ENCODE measurements around the gene KANSL2. TPM values are rescaled to one million over a fixed set of nuclear protein-coding genes. Genes with fewer than 3 reads are reported as not detected.
A peak's percentile ranks its signal among the peaks of the same experiment; 100 is the strongest.

KANSL2 gene
- total and polyA plus RNA-seq, 2 donors (not counting 1 experiment from before 2014, with no cell fraction given), result 47.3 to 64.6 TPM

- Histone ChIP-seq H3K79me2 (ENCODE audit: control insufficient read depth, insufficient read depth, low read length) (peaks cover 82% of the 10 kb centered on the region), H3K27ac (ENCODE audit: low read length in 2 of 2) (peak overlapping the region in 1 of 2 donors; percentile 48), H3K27me3 (replicated peaks in 1 of 4; ENCODE audit: control extremely low read depth in 1 of 4, control insufficient read depth in 3 of 4, insufficient read depth in 4 of 4, low read length in 3 of 4) (no peaks in the 10 kb centered on the region), H3K9ac (ENCODE audit: low read length) (no peak overlapping the region), H2AFZ (ENCODE audit: insufficient read depth, low read depth, low read length, poor library complexity, severe bottlenecking) (no peak overlapping the region), H3K4me1 (ENCODE audit: control insufficient read depth in 2 of 2, insufficient read depth in 2 of 2, low read length in 2 of 2) (peaks cover 28 to 41% of the 10 kb centered on the region in 2 donors), H3K9me3 (ENCODE audit: control extremely low read depth in 1 of 3, control insufficient read depth in 2 of 3, insufficient read depth in 1 of 3, low read length in 2 of 3) (no peaks in the 10 kb centered on the region), H3K4me2 (replicated peaks; ENCODE audit: low read depth, low read length, poor library complexity, severe bottlenecking) (peak overlapping the region; percentile 34), H4K20me1 (ENCODE audit: control insufficient read depth, insufficient read depth, low read length, poor library complexity, severe bottlenecking) (peaks cover 42% of the 10 kb centered on the region), H3K4me3 (ENCODE audit: control extremely low read depth in 1 of 5, extremely low read depth in 1 of 5, insufficient read depth in 1 of 5, low read depth in 2 of 5, low read length in 4 of 5) (no peak overlapping the region), H3K36me3 (replicated peaks in 1 of 2; ENCODE audit: control extremely low read depth in 1 of 2, control insufficient read depth in 1 of 2, extremely low read depth in 1 of 2, insufficient read depth in 2 of 2, low read length in 1 of 2) (peaks cover 9 to 48% of the 10 kb centered on the region in 2 experiments)
- peak overlapping the region; percentile 45 for H3K4me3 Mint-ChIP-seq
- ChIA-PET POLR2A (no interaction called here), CTCF (no interaction called here)
- H3K9me3 Mint-ChIP-seq (ENCODE audit: insufficient read depth), result no peaks in the 10 kb centered on the region
- peaks cover 47% of the 10 kb centered on the region for H3K4me1 Mint-ChIP-seq
- TF ChIP-seq EZH2 (IDR thresholded peaks at IDR 0.05; ENCODE audit: borderline replicate concordance, insufficient read depth, low read depth, low read length, poor library complexity, severe bottlenecking), result no peak
- TF ChIP-seq, protein P1, sequence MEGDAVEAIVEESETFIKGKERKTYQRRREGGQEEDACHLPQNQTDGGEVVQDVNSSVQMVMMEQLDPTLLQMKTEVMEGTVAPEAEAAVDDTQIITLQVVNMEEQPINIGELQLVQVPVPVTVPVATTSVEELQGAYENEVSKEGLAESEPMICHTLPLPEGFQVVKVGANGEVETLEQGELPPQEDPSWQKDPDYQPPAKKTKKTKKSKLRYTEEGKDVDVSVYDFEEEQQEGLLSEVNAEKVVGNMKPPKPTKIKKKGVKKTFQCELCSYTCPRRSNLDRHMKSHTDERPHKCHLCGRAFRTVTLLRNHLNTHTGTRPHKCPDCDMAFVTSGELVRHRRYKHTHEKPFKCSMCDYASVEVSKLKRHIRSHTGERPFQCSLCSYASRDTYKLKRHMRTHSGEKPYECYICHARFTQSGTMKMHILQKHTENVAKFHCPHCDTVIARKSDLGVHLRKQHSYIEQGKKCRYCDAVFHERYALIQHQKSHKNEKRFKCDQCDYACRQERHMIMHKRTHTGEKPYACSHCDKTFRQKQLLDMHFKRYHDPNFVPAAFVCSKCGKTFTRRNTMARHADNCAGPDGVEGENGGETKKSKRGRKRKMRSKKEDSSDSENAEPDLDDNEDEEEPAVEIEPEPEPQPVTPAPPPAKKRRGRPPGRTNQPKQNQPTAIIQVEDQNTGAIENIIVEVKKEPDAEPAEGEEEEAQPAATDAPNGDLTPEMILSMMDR (IDR thresholded peaks at IDR 0.05), result no peak
- no peak overlapping the region for H3K27ac Mint-ChIP-seq
- H3K27me3 Mint-ChIP-seq, result no peaks in the 10 kb centered on the region
- intact Hi-C loops (cut with micrococcal nuclease), result no loop called here
- no peak for DNase-seq
- no peak for ATAC-seq (ENCODE audit: low read depth)
- 68% methylated on average over 3 of the region's 3 CpGs for WGBS (ENCODE audit: insufficient coverage)
These were observed 3.4 kb downstream of the KANSL2 start for GRCh38 chr12:48678551-48679185.

DNA sequence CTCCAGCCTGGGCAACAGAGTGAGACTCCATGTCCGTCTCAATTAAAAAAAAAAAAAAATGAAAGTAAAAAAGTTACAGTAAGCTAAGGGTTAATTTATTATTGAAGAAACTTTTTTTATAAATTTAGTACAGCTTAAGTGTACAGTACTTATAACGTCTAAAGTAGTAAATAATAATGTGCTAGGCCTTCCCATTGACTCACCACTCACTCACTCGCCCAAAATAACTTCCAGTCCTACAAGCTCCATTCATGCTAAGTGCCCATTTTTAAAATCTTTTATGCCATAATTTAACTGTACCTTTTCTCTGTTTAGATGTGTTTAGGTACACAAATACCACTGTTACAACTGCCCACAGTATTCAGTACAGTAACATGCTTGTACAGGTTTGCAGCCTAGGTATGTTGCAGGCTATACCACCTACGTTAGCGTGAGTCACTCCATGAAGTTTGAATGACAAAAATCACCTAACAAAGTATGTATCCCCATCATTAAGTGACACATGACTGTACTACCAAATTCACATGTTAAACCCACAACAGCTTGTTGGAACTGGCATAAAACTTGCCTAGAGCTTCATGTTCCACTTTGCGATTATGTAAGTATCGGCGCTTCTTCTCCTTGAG is 10.7 kb downstream of the KANSL2 start:
- 100% methylated on average over 5 of the region's 8 CpGs for WGBS (ENCODE audit: insufficient coverage)
- ChIA-PET POLR2A (no interaction called here), CTCF (no interaction called here)
- Histone ChIP-seq H3K4me1 (ENCODE audit: control insufficient read depth in 2 of 2, insufficient read depth in 2 of 2, low read length in 2 of 2) (no peaks in the 10 kb centered on the region), H2AFZ (ENCODE audit: insufficient read depth, low read depth, low read length, poor library complexity, severe bottlenecking) (no peak overlapping the region), H3K9ac (ENCODE audit: low read length) (no peak overlapping the region), H3K9me3 (ENCODE audit: control extremely low read depth in 1 of 3, control insufficient read depth in 2 of 3, insufficient read depth in 1 of 3, low read length in 2 of 3) (no peaks in the 10 kb centered on the region), H3K27me3 (replicated peaks in 1 of 4; ENCODE audit: control extremely low read depth in 1 of 4, control insufficient read depth in 3 of 4, insufficient read depth in 4 of 4, low read length in 3 of 4) (no peaks in the 10 kb centered on the region), H3K4me2 (replicated peaks; ENCODE audit: low read depth, low read length, poor library complexity, severe bottlenecking) (no peak overlapping the region), H3K79me2 (ENCODE audit: control insufficient read depth, insufficient read depth, low read length) (peaks cover 53% of the 10 kb centered on the region), H3K4me3 (ENCODE audit: control extremely low read depth in 1 of 5, extremely low read depth in 1 of 5, insufficient read depth in 1 of 5, low read depth in 2 of 5, low read length in 4 of 5) (no peak overlapping the region), H4K20me1 (ENCODE audit: control insufficient read depth, insufficient read depth, low read length, poor library complexity, severe bottlenecking) (peaks cover 37% of the 10 kb centered on the region), H3K27ac (ENCODE audit: low read length in 2 of 2) (no peak overlapping the region), H3K36me3 (replicated peaks in 1 of 2; ENCODE audit: control extremely low read depth in 1 of 2, control insufficient read depth in 1 of 2, extremely low read depth in 1 of 2, insufficient read depth in 2 of 2, low read length in 1 of 2) (peaks cover 3 to 80% of the 10 kb centered on the region in 2 experiments)
- ATAC-seq (ENCODE audit: low read depth) (no peak), DNase-seq (no peak)
- intact Hi-C loops (cut with micrococcal nuclease), result no loop called here
- Mint-ChIP-seq H3K4me1 (no peaks in the 10 kb centered on the region), H3K4me3 (no peak overlapping the region), H3K27me3 (no peaks in the 10 kb centered on the region), H3K27ac (no peak overlapping the region), H3K9me3 (ENCODE audit: insufficient read depth) (no peaks in the 10 kb centered on the region)
- TF ChIP-seq, protein P1 (IDR thresholded peaks at IDR 0.05), result no peak
- no peak for TF ChIP-seq EZH2 (IDR thresholded peaks at IDR 0.05; ENCODE audit: borderline replicate concordance, insufficient read depth, low read depth, low read length, poor library complexity, severe bottlenecking)
